SK-N-SH treated with all-trans-retinoic acid at 6 μM for 48 hours (cell line): Measurements from ENCODE around the gene SLC2A13.
"Not testable (repeated sequence)": the region's sequence is repeated elsewhere in the genome, so short reads cannot be mapped to it uniquely, and the experiment has no call there.

Source experiments
- ATAC-seq: fragments of 200-7000 bp; cut with Tn5 transposase; 3 replicates; pipeline ENCODE4 v1.9.1; 2020; ENCODE audit warnings: mild to moderate bottlenecking, moderate library complexity
- ARNTL ChIP-seq: fragments of 450-650 bp; formaldehyde crosslinking; IDR thresholded peaks from 2 replicates; pipeline ENCODE4 v1.5.0; 2020; ENCODE audit warnings: low read depth, mild to moderate bottlenecking, moderate library complexity, borderline replicate concordance
- BACH2 ChIP-seq: fragments of 250-450 bp; sonication (Bioruptor Pico); IDR thresholded peaks from 2 replicates; pipeline ENCODE4 v1.9.0; 2021; ENCODE audit warnings: mild to moderate bottlenecking, borderline replicate concordance
- CSDC2 ChIP-seq: fragments of 250-450 bp; sonication (Bioruptor Pico); IDR thresholded peaks from 2 replicates; pipeline ENCODE4 v1.5.0; 2020; ENCODE audit warnings: mild to moderate bottlenecking, moderate library complexity
- ESRRG ChIP-seq: fragments of 250-450 bp; sonication (Bioruptor Pico); IDR thresholded peaks from 2 replicates; pipeline ENCODE4 v1.6.1; 2021; ENCODE audit warnings: mild to moderate bottlenecking
- ISL1 ChIP-seq: fragments of 250-450 bp; sonication (Bioruptor Pico); IDR thresholded peaks from 2 replicates; pipeline ENCODE4 v2.1.2; 2022; ENCODE audit warnings: mild to moderate bottlenecking, moderate library complexity
- OSR1 ChIP-seq: fragments of 250-450 bp; sonication (Bioruptor Pico); IDR thresholded peaks from 2 replicates; pipeline ENCODE4 v1.8.0; 2022; ENCODE audit warnings: moderate library complexity, mild to moderate bottlenecking, inconsistent platforms
- PATZ1 ChIP-seq: fragments of 250-450 bp; sonication (Bioruptor Pico); IDR thresholded peaks from 2 replicates; pipeline ENCODE4 v1.8.0; 2020; ENCODE audit warnings: mild to moderate bottlenecking, moderate library complexity, borderline replicate concordance
- RARB ChIP-seq: fragments of 250-450 bp; sonication (Bioruptor Pico); IDR thresholded peaks from 2 replicates; pipeline ENCODE4 v1.8.0; 2021; ENCODE audit warnings: mild to moderate bottlenecking, moderate library complexity
- TCF4 ChIP-seq: fragments of 250-450 bp; sonication (Bioruptor Pico); IDR thresholded peaks from 2 replicates; pipeline ENCODE4 v1.8.0; 2021; ENCODE audit warnings: mild to moderate bottlenecking, moderate library complexity, borderline replicate concordance
- TOX ChIP-seq: fragments of 250-450 bp; sonication (Bioruptor Pico); IDR thresholded peaks from 2 replicates; pipeline ENCODE4 v1.8.0; 2021; ENCODE audit warnings: mild to moderate bottlenecking, moderate library complexity, borderline replicate concordance
- TSHZ2 ChIP-seq: fragments of 250-450 bp; sonication (Bioruptor Pico); IDR thresholded peaks from 2 replicates; pipeline ENCODE4 v1.5.0; 2020; ENCODE audit warnings: mild to moderate bottlenecking, moderate library complexity
- ZC3H10 ChIP-seq: fragments of 250-450 bp; sonication (Bioruptor Pico); IDR thresholded peaks from 2 replicates; pipeline ENCODE4 v1.5.1; 2021; ENCODE audit warnings: mild to moderate bottlenecking, moderate library complexity
- ZFP3 ChIP-seq: fragments of 250-450 bp; sonication (Bioruptor Pico); IDR thresholded peaks from 2 replicates; pipeline ENCODE4 v1.5.0; 2020; ENCODE audit warnings: mild to moderate bottlenecking, moderate library complexity
- ZFP30 ChIP-seq: fragments of 450-650 bp; formaldehyde crosslinking; IDR thresholded peaks from 2 replicates; pipeline ENCODE4 v1.5.0; 2022; ENCODE audit warnings: mild to moderate bottlenecking, moderate library complexity
- ZNF565 ChIP-seq: fragments of 450-650 bp; formaldehyde crosslinking; conservative IDR thresholded peaks from 2 replicates; pipeline ENCODE4 v1.5.0; 2020; ENCODE audit warnings: low read depth, mild to moderate bottlenecking, moderate library complexity
- ZNF70 ChIP-seq: fragments of 450-650 bp; formaldehyde crosslinking; IDR thresholded peaks from 2 replicates; pipeline ENCODE4 v1.5.0; 2020; ENCODE audit warnings: mild to moderate bottlenecking, moderate library complexity
- TF ChIP-seq, protein P1 (sequence below): fragments of 250-450 bp; sonication (Bioruptor Pico); IDR thresholded peaks from 2 replicates; pipeline ENCODE4 v1.5.1; 2021; ENCODE audit warnings: mild to moderate bottlenecking, moderate library complexity
- TF ChIP-seq, protein P2 (sequence below): fragments of 250-450 bp; sonication (Bioruptor Pico); IDR thresholded peaks from 2 replicates; pipeline ENCODE4 v1.5.1; 2020; ENCODE audit warnings: low read depth, mild to moderate bottlenecking, moderate library complexity
- TF ChIP-seq, protein P3 (sequence below): fragments of 250-450 bp; sonication (Bioruptor Pico); IDR thresholded peaks from 2 replicates; pipeline ENCODE4 v1.8.0; 2021; ENCODE audit warnings: low read depth, mild to moderate bottlenecking, moderate library complexity, borderline replicate concordance

The SLC2A13 gene

DNA sequence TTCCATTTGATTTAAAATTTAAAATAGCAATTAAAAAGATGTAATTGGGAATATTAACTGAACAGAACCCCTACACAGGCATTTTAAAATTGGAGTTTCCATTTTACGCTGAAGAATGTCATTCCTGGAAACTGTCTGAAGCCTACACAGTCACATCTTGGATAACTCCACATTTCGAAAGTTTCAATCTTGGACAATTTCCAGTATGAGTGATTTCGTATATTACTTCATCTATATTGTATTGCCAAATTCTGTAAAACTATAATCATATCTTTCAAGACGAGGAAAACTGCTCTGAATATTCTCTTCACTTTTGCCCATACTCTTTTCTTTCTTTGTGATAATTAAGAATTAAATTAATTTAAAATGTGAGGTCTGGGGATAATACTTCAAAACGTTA is 292.1 kb downstream of the SLC2A13 start:
- ATAC-seq = no peak
- TF ChIP-seq ZFP30 (CRISPR knock-in tag) = no peak
- no peak for TF ChIP-seq ESRRG (CRISPR knock-in tag)
- TF ChIP-seq ISL1 (CRISPR knock-in tag) = no peak
- TF ChIP-seq ARNTL = no peak
- no peak for TF ChIP-seq TOX (CRISPR knock-in tag)
- TF ChIP-seq, protein P1, sequence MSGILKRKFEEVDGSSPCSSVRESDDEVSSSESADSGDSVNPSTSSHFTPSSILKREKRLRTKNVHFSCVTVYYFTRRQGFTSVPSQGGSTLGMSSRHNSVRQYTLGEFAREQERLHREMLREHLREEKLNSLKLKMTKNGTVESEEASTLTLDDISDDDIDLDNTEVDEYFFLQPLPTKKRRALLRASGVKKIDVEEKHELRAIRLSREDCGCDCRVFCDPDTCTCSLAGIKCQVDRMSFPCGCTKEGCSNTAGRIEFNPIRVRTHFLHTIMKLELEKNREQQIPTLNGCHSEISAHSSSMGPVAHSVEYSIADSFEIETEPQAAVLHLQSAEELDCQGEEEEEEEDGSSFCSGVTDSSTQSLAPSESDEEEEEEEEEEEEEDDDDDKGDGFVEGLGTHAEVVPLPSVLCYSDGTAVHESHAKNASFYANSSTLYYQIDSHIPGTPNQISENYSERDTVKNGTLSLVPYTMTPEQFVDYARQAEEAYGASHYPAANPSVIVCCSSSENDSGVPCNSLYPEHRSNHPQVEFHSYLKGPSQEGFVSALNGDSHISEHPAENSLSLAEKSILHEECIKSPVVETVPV (CRISPR knock-in tag) = no peak
- no peak for TF ChIP-seq RARB
- TF ChIP-seq, protein P2, sequence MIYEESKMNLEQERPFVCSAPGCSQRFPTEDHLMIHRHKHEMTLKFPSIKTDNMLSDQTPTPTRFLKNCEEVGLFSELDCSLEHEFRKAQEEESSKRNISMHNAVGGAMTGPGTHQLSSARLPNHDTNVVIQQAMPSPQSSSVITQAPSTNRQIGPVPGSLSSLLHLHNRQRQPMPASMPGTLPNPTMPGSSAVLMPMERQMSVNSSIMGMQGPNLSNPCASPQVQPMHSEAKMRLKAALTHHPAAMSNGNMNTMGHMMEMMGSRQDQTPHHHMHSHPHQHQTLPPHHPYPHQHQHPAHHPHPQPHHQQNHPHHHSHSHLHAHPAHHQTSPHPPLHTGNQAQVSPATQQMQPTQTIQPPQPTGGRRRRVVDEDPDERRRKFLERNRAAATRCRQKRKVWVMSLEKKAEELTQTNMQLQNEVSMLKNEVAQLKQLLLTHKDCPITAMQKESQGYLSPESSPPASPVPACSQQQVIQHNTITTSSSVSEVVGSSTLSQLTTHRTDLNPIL (CRISPR knock-in tag) = no peak
- TF ChIP-seq ZFP3 = no peak

- ATAC-seq = not testable (repeated sequence)
Observed at GRCh38 chr12:39812456-39812855, 293.4 kb downstream of the SLC2A13 start.

DNA sequence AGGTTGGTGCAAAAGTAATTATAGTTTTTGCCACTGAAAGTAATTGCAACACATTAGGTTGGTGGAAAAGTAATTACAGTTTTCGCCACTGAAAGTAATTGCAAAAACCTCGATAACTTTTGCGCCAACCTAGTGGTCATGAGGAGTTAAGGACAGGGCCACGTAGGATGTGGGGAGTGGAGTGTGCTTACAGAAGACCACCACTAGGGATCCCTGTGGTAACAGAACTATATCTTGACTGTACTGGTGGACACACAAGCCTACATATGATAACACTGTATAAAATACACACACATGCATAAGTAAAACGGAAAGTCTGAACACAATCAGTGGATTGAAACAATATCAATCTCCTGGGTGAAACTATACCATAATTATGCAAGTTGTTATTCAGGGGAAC is 298.8 kb downstream of the SLC2A13 start:
- ATAC-seq = peak; percentile 56; the same call in 1 of the 3 replicates
- TF ChIP-seq ARNTL (no peak), ESRRG (CRISPR knock-in tag) (no peak), BACH2 (no peak), ZFP3 (no peak), RARB (no peak), OSR1 (CRISPR knock-in tag) (no peak), CSDC2 (CRISPR knock-in tag) (no peak), ZFP30 (CRISPR knock-in tag) (no peak), ISL1 (CRISPR knock-in tag) (no peak), ZNF70 (CRISPR knock-in tag) (no peak), ZNF565 (CRISPR knock-in tag) (no peak), TOX (CRISPR knock-in tag) (no peak), PATZ1 (CRISPR knock-in tag) (no peak), TCF4 (CRISPR knock-in tag) (no peak), TSHZ2 (CRISPR knock-in tag) (no peak), ZC3H10 (CRISPR knock-in tag) (no peak)
- TF ChIP-seq, protein P2 (CRISPR knock-in tag) = no peak
- TF ChIP-seq, protein P3, sequence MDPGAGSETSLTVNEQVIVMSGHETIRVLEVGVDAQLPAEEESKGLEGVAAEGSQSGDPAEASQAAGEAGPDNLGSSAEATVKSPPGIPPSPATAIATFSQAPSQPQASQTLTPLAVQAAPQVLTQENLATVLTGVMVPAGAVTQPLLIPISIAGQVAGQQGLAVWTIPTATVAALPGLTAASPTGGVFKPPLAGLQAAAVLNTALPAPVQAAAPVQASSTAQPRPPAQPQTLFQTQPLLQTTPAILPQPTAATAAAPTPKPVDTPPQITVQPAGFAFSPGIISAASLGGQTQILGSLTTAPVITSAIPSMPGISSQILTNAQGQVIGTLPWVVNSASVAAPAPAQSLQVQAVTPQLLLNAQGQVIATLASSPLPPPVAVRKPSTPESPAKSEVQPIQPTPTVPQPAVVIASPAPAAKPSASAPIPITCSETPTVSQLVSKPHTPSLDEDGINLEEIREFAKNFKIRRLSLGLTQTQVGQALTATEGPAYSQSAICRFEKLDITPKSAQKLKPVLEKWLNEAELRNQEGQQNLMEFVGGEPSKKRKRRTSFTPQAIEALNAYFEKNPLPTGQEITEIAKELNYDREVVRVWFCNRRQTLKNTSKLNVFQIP = no peak
